ENCODE data around the gene FBXO48.
A peak's percentile ranks its signal among the peaks of the same experiment; 100 is the strongest.

GRCh38 chr2:68487773-68488355 is 20.8 kb upstream of the FBXO48 start:
- TF ChIP-seq POLR2A (IDR thresholded peaks at IDR 0.05) (no peak), CTCF (IDR thresholded peaks at IDR 0.05) (peak in 6 of 7 experiments; percentile 38 to 62 (median 49))
